DOHH2 (cell line): Measurements from ENCODE around the gene MALT1.

Source experiments
- CTCF ChIP-seq: fragments of 200-600 bp; sonication (generic); IDR thresholded peaks from one replicate; pipeline ENCODE4 v1.5.1; 2014; ENCODE audit warnings: antibody characterized with exemption, mild to moderate bottlenecking, low read depth, low read length; ENCODE audit not compliant: poor library complexity, severe bottlenecking
- EZH2phosphoT487 ChIP-seq: fragments of 200-600 bp; sonication (generic); IDR thresholded peaks from 2 replicates; pipeline ENCODE4 v1.6.1; 2017; ENCODE audit warnings: borderline replicate concordance, mild to moderate bottlenecking, antibody characterized with exemption, low read length, moderate library complexity, mixed read lengths

DNA sequence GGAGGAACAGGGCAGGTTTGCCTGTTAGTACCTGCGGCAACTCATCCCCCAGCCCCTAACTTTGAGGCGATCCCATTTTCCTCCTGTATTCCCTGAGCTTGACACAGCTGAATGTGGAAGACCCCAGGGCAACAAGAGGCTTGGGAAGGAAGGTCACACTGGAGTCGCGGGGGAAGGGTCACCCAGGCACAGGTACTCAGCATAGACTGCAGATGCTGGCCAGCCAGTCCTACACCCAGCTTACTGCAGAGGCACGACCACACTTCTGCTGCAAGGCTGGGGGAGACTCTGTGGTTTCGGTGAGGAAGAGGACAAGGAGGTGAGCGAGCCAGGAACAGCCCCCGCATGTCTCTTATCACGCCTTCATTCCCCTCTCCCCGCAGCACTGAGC lies 91.5 kb downstream of the MALT1 start:
- no peak for TF ChIP-seq CTCF
- no peak for TF ChIP-seq EZH2phosphoT487
